Fibroblast of villous mesenchyme (primary cell): ENCODE measurements around the gene GDF2. TPM values are rescaled to one million over a fixed set of nuclear protein-coding genes. Genes with fewer than 3 reads are reported as not detected.

Experiments used
- DNase-seq: peaks from one replicate; pipeline ENCODE4 v3.0.0-alpha.2; 2010; ENCODE audit warnings: low read depth
- H3K4me3 ChIP-seq: 2 replicates; pipeline ENCODE4 v1.5.1; 2011; ENCODE audit warnings: low read depth, mild to moderate bottlenecking, low read length
- total RNA-seq: library from RNA; depleted of rRNA; stranded (reverse); fragments of >200 nt; gene quantifications from 2 replicates; pipeline ENCODE4 v1.2.3, GENCODE V29; 2012
- TF ChIP-seq, protein P1 (sequence below): IDR thresholded peaks from 2 replicates; pipeline ENCODE4 v1.5.1; 2012; ENCODE audit warnings: low read depth, mild to moderate bottlenecking, low read length; ENCODE audit not compliant: insufficient read depth

GDF2 gene
- total RNA-seq, 1 donor = not detected

DNA sequence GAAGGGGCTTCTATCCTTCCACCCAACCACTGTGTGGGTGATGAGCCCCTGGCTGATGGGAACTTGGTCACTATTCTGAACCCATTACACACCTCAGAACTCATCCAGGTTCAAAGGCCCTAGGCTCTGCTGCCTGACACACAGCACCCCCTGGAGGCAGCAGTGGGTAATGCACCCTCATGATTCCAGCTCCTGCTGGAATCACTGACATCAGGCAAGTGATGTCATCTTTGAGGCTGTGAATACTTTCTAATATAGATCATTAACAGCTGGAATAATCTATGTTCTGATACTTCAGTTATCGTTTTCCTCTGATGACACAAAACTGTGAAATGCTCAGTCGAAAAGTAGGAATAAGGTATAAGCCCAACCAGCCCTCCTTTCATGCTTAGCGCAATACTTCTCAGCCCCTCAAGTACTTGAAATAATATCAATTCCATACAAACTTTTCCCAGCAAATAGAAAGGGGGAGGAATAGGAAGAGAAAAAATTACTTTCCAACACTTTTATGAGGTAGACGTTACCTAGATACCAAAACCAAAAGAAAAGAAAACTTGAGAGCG is 18.4 kb downstream of the GDF2 start:
- peak; percentile 53 for DNase-seq
- no peak overlapping the region for H3K4me3 ChIP-seq
- TF ChIP-seq, protein P1, sequence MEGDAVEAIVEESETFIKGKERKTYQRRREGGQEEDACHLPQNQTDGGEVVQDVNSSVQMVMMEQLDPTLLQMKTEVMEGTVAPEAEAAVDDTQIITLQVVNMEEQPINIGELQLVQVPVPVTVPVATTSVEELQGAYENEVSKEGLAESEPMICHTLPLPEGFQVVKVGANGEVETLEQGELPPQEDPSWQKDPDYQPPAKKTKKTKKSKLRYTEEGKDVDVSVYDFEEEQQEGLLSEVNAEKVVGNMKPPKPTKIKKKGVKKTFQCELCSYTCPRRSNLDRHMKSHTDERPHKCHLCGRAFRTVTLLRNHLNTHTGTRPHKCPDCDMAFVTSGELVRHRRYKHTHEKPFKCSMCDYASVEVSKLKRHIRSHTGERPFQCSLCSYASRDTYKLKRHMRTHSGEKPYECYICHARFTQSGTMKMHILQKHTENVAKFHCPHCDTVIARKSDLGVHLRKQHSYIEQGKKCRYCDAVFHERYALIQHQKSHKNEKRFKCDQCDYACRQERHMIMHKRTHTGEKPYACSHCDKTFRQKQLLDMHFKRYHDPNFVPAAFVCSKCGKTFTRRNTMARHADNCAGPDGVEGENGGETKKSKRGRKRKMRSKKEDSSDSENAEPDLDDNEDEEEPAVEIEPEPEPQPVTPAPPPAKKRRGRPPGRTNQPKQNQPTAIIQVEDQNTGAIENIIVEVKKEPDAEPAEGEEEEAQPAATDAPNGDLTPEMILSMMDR = peak; percentile 99

GRCh38 chr10:47344996-47345870 is 23.0 kb downstream of the GDF2 start:
- no peak overlapping the region for H3K4me3 ChIP-seq
- TF ChIP-seq, protein P1 = no peak
- DNase-seq = no peak

- no peak overlapping the region for H3K4me3 ChIP-seq
- TF ChIP-seq, protein P1 = no peak
- peak; percentile 59 for DNase-seq
Measured at GRCh38 chr10:47346581-47347302, 24.5 kb downstream of the GDF2 start.

GRCh38 chr10:47347303-47347675 is 25.0 kb downstream of the GDF2 start:
- DNase-seq = no peak
- H3K4me3 ChIP-seq = no peak overlapping the region
- TF ChIP-seq, protein P1 = no peak

- no peak within 1 kb of the TSS for H3K4me3 ChIP-seq
- DNase-seq = peak; percentile 31
- TF ChIP-seq, protein P1 = no peak
Measured at GRCh38 chr10:47348138-47348651, 25.9 kb downstream of the GDF2 start, which contains the start of gene RBP3. Gene RBP3, plus strand, starts transcription at chr10:47348363. Its CDS starts 122 bp downstream, at chr10:47348485.

DNA sequence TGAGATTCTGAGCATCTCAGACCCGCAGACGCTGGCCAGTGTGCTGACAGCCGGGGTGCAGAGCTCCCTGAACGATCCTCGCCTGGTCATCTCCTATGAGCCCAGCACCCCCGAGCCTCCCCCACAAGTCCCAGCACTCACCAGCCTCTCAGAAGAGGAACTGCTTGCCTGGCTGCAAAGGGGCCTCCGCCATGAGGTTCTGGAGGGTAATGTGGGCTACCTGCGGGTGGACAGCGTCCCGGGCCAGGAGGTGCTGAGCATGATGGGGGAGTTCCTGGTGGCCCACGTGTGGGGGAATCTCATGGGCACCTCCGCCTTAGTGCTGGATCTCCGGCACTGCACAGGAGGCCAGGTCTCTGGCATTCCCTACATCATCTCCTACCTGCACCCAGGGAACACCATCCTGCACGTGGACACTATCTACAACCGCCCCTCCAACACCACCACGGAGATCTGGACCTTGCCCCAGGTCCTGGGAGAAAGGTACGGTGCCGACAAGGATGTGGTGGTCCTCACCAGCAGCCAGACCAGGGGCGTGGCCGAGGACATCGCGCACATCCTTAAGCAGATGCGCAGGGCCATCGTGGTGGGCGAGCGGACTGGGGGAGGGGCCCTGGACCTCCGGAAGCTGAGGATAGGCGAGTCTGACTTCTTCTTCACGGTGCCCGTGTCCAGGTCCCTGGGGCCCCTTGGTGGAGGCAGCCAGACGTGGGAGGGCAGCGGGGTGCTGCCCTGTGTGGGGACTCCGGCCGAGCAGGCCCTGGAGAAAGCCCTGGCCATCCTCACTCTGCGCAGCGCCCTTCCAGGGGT is 26.6 kb downstream of the GDF2 start:
- no peak for DNase-seq
- H3K4me3 ChIP-seq = no peak overlapping the region
- TF ChIP-seq, protein P1 = no peak
